ENCODE data around the gene OR52E4.

The OR52E4 gene

GRCh38 chr11:5929571-5930368 lies 49.3 kb downstream of the OR52E4 start:
- no peak for FAIRE-seq

GRCh38 chr11:5930614-5931013 lies 50.2 kb downstream of the OR52E4 start:
- no peak for FAIRE-seq

- FAIRE-seq, result no peak
Observed at GRCh38 chr11:5931061-5931460, 50.6 kb downstream of the OR52E4 start.

- no peak for FAIRE-seq
Observed at GRCh38 chr11:5932671-5933070, 52.2 kb downstream of the OR52E4 start.

- FAIRE-seq, result no peak
Observed at GRCh38 chr11:5933116-5933515, 52.7 kb downstream of the OR52E4 start.
